GM12872 (cell line): ENCODE measurements around the gene CCR7.

ENCODE experiments used
- CTCF ChIP-seq: IDR thresholded peaks from 3 replicates; pipeline ENCODE4 v1.5.1; 2011; ENCODE audit warnings: low read depth, mild to moderate bottlenecking, low read length, moderate library complexity; ENCODE audit not compliant: insufficient read depth

The CCR7 gene

GRCh38 chr17:40607641-40608040, 42.4 kb upstream of the CCR7 start:
- TF ChIP-seq CTCF = no peak

- TF ChIP-seq CTCF = no peak
Measured at GRCh38 chr17:40606548-40607353, 41.5 kb upstream of the CCR7 start.

GRCh38 chr17:40605306-40605705, 40.0 kb upstream of the CCR7 start:
- no peak for TF ChIP-seq CTCF

- TF ChIP-seq CTCF = no peak
Measured at GRCh38 chr17:40604327-40605080, 39.2 kb upstream of the CCR7 start.

- TF ChIP-seq CTCF = no peak
Measured at GRCh38 chr17:40602445-40603443, 37.5 kb upstream of the CCR7 start.

- no peak for TF ChIP-seq CTCF
Measured at GRCh38 chr17:40600486-40601046, 35.3 kb upstream of the CCR7 start.
